ENCODE results near the gene CITED2. TPM values are rescaled to one million over a fixed set of nuclear protein-coding genes. Genes with fewer than 3 reads are reported as not detected.

CITED2 gene
- total and polyA plus RNA-seq, 2 of the 8 experiments (the other 6 are each of a cell fraction or from before 2014, with no cell fraction given), result 89.1 to 115 TPM

GRCh38 chr6:139369568-139370282 lies 4.7 kb downstream of the CITED2 start (continued):
- TF ChIP-seq CHD7 (IDR thresholded peaks at IDR 0.05; ENCODE audit: insufficient replicate concordance, low read length) (peak; percentile 85), SRF (IDR thresholded peaks at IDR 0.05; ENCODE audit: low read depth, low read length) (no peak), EGR1 (IDR thresholded peaks at IDR 0.05; ENCODE audit: borderline replicate concordance, low read depth, low read length) (no peak), POLR2AphosphoS5 (IDR thresholded peaks at IDR 0.05; ENCODE audit: low read depth, low read length) (peak; percentile 38; the same call in 1 of the 2 replicates), CTCF (IDR thresholded peaks at IDR 0.05; ENCODE audit: control extremely low read depth in 1 of 3, insufficient read depth in 1 of 3, low read depth in 1 of 3, low read length in 3 of 3) (peak in 2 of 3 experiments; percentile 41 to 43; a peak in 2 of 4 replicates), POU5F1 (IDR thresholded peaks at IDR 0.05; ENCODE audit: low read depth, low read length) (no peak), KDM4A (IDR thresholded peaks at IDR 0.05; ENCODE audit: low read depth, low read length, severe bottlenecking) (no peak)
